Neural progenitor cell (in vitro differentiated cells): ENCODE results near the gene RASSF5. TPM values are rescaled to one million over a fixed set of nuclear protein-coding genes. Genes with fewer than 3 reads are reported as not detected.
"Not testable (repeated sequence)": the region's sequence is repeated elsewhere in the genome, so short reads cannot be mapped to it uniquely, and the experiment has no call there.

Experiments
- DNase-seq: peaks from one replicate; pipeline ENCODE4 v3.0.0-alpha.2; 2016; ENCODE audit warnings: low spot score
- H2AFZ ChIP-seq: fragments of 200-600 bp; sonication (generic); replicated peaks from 2 replicates; pipeline ENCODE4 v1.6.1; 2016; ENCODE audit warnings: antibody characterized with exemption
- H3F3A ChIP-seq: fragments of 200-600 bp; sonication (generic); 2 replicates; pipeline ENCODE4 v1.6.1; 2016; ENCODE audit warnings: antibody characterized with exemption, low read depth
- H3K27ac ChIP-seq: fragments of 200-600 bp; sonication (generic); 2 replicates; pipeline ENCODE4 v1.5.1; 2016; ENCODE audit warnings: mild to moderate bottlenecking
- H3K27me3 ChIP-seq: fragments of 200-600 bp; sonication (generic); 2 replicates; pipeline ENCODE4 v1.6.1; 2016; ENCODE audit warnings: mild to moderate bottlenecking, moderate library complexity
- H3K36me3 ChIP-seq: fragments of 200-600 bp; sonication (generic); 2 replicates; pipeline ENCODE4 v1.5.1; 2016
- H3K4me1 ChIP-seq: fragments of 200-600 bp; sonication (generic); 2 replicates; pipeline ENCODE4 v1.6.1; 2016; ENCODE audit warnings: mixed run types
- H3K4me2 ChIP-seq: fragments of 200-600 bp; sonication (generic); 2 replicates; pipeline ENCODE4 v1.6.1; 2016
- H3K4me3 ChIP-seq: fragments of 200-600 bp; sonication (generic); 2 replicates; pipeline ENCODE4 v1.5.1; 2016
- H3K79me2 ChIP-seq: fragments of 200-600 bp; sonication (generic); 2 replicates; pipeline ENCODE4 v1.6.1; 2016; ENCODE audit warnings: low read depth
- H3K9ac ChIP-seq: fragments of 200-600 bp; sonication (generic); 2 replicates; pipeline ENCODE4 v1.6.1; 2016
- H3K9me3 ChIP-seq: fragments of 200-600 bp; sonication (generic); 2 replicates; pipeline ENCODE4 v1.5.1; 2016; ENCODE audit warnings: low read depth
- H4K20me1 ChIP-seq: fragments of 200-600 bp; sonication (generic); 2 replicates; pipeline ENCODE4 v1.6.1; 2016; ENCODE audit warnings: low read depth
- H3K27ac Mint-ChIP-seq: 3 replicates; pipeline ENCODE4 v1.8.0; 2021; ENCODE audit warnings: mixed read lengths
- H3K27me3 Mint-ChIP-seq: 2 replicates; pipeline ENCODE4 v1.8.0; 2022; ENCODE audit warnings: low read depth, mild to moderate bottlenecking, inconsistent platforms, moderate library complexity, mixed read lengths; ENCODE audit not compliant: insufficient read depth
- H3K36me3 Mint-ChIP-seq: 3 replicates; pipeline ENCODE4 v1.8.0; 2021; ENCODE audit warnings: mixed read lengths
- H3K4me1 Mint-ChIP-seq: 3 replicates; pipeline ENCODE4 v1.8.0; 2021; ENCODE audit warnings: mixed read lengths
- H3K4me3 Mint-ChIP-seq: 3 replicates; pipeline ENCODE4 v1.8.0; 2021; ENCODE audit warnings: mild to moderate bottlenecking, moderate library complexity, mixed read lengths
- H3K9me3 Mint-ChIP-seq: 3 replicates; pipeline ENCODE4 v1.8.0; 2020; ENCODE audit warnings: mixed read lengths
- EZH2 ChIP-seq: fragments of 200-600 bp; sonication (generic); IDR thresholded peaks from 2 replicates; pipeline ENCODE4 v1.6.1; 2017; ENCODE audit warnings: antibody characterized with exemption, mild to moderate bottlenecking, moderate library complexity
- EZH2phosphoT487 ChIP-seq: fragments of 200-600 bp; sonication (generic); IDR thresholded peaks from 2 replicates; pipeline ENCODE4 v1.6.1; 2017; ENCODE audit warnings: antibody characterized with exemption
- total RNA-seq: library from RNA; depleted of rRNA; stranded (reverse); fragments of >200 nt; gene quantifications from 2 replicates; pipeline ENCODE4 v1.2.3, GENCODE V29; 2015; ENCODE audit warnings: low replicate concordance
- TF ChIP-seq, protein P1 (sequence below): fragments of 200-600 bp; sonication (generic); IDR thresholded peaks from 2 replicates; pipeline ENCODE4 v1.5.1; 2017; ENCODE audit warnings: antibody characterized with exemption, mild to moderate bottlenecking

The RASSF5 gene
- total RNA-seq, 1 donor from 2014 or later: 0.43 TPM

DNA sequence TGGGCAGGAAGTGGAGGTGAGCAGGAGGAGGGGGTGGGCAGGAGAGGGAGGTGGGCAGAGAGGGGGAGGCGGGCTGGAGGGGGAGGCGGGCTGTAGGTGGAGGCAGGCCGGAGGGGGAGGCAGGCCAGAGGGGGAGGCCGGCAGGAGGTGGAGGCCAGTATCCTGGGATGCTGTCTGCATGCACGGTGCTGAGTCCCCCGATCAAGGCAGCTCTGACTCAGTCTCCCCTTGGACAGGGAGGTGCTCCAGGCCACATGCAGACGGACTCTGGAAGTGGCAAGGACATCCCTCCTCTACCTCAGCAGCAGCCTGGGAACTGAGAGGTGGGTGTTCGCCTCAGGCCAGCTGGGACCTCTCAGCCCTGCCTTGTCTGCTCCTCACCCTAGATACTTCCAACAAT, 27.1 kb upstream of the RASSF5 start:
- H3K27ac Mint-ChIP-seq: no peak overlapping the region
- H3K4me2 ChIP-seq: no peak overlapping the region

DNA sequence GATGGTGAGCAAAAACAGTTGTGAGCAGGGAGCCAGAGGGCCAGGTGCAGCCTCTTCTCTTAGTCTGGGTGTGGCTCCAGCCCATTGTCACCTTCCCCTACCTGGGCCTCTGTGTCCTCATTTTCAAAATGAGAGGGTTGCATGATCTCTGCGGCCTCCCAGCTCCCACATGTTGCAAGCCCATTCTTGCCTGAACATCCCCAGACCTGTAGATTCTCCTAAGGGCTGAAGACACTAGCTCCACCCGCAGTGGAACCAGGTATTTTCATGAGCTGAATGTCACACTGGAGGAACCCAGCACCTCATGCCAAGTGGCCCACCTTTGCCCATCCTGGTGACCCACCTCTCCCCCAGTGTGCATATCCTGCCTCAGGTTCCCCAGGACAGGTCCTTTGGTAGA, 24.7 kb upstream of the RASSF5 start:
- Histone ChIP-seq H4K20me1 (no peaks in the 10 kb centered on the region), H3K4me2 (no peak overlapping the region), H3F3A (no peaks in the 10 kb centered on the region), H3K4me1 (no peaks in the 10 kb centered on the region), H3K9ac (no peak overlapping the region), H3K4me3 (no peak overlapping the region), H3K27me3 (no peaks in the 10 kb centered on the region), H3K36me3 (no peaks in the 10 kb centered on the region), H3K79me2 (no peaks in the 10 kb centered on the region), H3K27ac (no peak overlapping the region), H2AFZ (no peak overlapping the region), H3K9me3 (no peaks in the 10 kb centered on the region)
- H3K36me3 Mint-ChIP-seq: peaks cover 3% of the 10 kb centered on the region
- no peak overlapping the region for H3K4me3 Mint-ChIP-seq
- H3K9me3 Mint-ChIP-seq: no peaks in the 10 kb centered on the region
- no peak for TF ChIP-seq EZH2phosphoT487
- TF ChIP-seq EZH2: no peak
- TF ChIP-seq, protein P1, sequence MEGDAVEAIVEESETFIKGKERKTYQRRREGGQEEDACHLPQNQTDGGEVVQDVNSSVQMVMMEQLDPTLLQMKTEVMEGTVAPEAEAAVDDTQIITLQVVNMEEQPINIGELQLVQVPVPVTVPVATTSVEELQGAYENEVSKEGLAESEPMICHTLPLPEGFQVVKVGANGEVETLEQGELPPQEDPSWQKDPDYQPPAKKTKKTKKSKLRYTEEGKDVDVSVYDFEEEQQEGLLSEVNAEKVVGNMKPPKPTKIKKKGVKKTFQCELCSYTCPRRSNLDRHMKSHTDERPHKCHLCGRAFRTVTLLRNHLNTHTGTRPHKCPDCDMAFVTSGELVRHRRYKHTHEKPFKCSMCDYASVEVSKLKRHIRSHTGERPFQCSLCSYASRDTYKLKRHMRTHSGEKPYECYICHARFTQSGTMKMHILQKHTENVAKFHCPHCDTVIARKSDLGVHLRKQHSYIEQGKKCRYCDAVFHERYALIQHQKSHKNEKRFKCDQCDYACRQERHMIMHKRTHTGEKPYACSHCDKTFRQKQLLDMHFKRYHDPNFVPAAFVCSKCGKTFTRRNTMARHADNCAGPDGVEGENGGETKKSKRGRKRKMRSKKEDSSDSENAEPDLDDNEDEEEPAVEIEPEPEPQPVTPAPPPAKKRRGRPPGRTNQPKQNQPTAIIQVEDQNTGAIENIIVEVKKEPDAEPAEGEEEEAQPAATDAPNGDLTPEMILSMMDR: no peak
- DNase-seq: no peak
- peaks cover 2% of the 10 kb centered on the region for H3K27me3 Mint-ChIP-seq
- H3K4me1 Mint-ChIP-seq: peaks cover 3% of the 10 kb centered on the region
- H3K27ac Mint-ChIP-seq: no peak overlapping the region

More for the DNA sequence above, 27.1 kb upstream of the RASSF5 start:
- Histone ChIP-seq H3K4me1 (no peaks in the 10 kb centered on the region), H3F3A (no peaks in the 10 kb centered on the region), H3K27ac (no peak overlapping the region), H3K9ac (no peak overlapping the region), H3K79me2 (no peaks in the 10 kb centered on the region), H3K36me3 (no peaks in the 10 kb centered on the region), H2AFZ (no peak overlapping the region), H3K27me3 (no peaks in the 10 kb centered on the region), H3K4me3 (no peak overlapping the region), H4K20me1 (no peaks in the 10 kb centered on the region), H3K9me3 (no peaks in the 10 kb centered on the region)
- H3K27me3 Mint-ChIP-seq: peaks cover 2% of the 10 kb centered on the region
- no peaks in the 10 kb centered on the region for H3K9me3 Mint-ChIP-seq
- TF ChIP-seq, protein P1: no peak
- no peak for TF ChIP-seq EZH2
- no peak overlapping the region for H3K4me3 Mint-ChIP-seq
- peaks cover 3% of the 10 kb centered on the region for H3K4me1 Mint-ChIP-seq
- DNase-seq: no peak
- peaks cover 10% of the 10 kb centered on the region for H3K36me3 Mint-ChIP-seq

DNA sequence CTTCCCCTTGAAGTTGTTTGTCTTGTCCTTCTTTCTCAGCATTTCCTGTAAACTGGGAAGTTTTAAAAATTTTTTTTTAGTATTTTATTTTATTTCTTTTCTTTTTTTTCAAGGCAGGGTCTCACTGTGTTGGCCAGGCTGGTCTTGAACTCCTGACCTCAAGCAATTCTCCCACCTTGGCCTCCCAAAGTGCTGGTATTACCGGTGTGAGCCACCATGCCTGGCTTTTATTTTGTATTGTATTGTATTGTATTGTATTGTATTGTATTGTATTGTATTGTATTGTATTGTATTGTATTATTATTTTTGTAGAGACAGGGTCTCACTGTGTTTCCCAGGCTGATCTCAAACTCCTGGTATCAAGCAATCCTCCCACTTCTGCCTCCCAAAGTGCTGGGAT, 23.5 kb upstream of the RASSF5 start:
- H3K79me2 ChIP-seq, H3K9me3 ChIP-seq, H4K20me1 ChIP-seq, H3K4me3 Mint-ChIP-seq, H3K4me3 ChIP-seq, H3K27ac Mint-ChIP-seq, DNase-seq, H3K27ac ChIP-seq, H3K4me1 ChIP-seq, H3K9ac ChIP-seq, H3K27me3 ChIP-seq, H3K4me2 ChIP-seq, H3K4me1 Mint-ChIP-seq, H3K9me3 Mint-ChIP-seq, H3F3A ChIP-seq, H3K36me3 ChIP-seq, H2AFZ ChIP-seq, H3K36me3 Mint-ChIP-seq, H3K27me3 Mint-ChIP-seq: not testable (repeated sequence)

DNA sequence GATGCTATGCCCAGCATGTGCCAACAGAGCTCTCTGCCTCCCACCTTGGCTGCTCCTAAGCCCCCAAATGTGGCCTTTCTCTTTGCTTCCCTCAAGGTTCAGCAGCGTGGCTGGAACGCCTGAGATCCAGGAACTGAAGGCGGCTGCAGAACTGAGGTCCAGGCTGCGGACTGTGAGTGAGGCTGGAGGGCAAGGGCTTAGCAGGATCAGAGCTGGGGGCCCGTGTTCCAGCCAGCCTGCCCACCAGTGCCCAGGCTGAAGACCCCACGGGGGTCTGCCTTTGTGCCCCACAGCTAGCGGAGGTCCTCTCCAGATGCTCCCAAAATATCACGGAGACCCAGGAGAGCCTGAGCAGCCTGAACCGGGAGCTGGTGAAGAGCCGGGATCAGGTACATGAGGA, 22.4 kb upstream of the RASSF5 start:
- no peak overlapping the region for H2AFZ ChIP-seq
- TF ChIP-seq, protein P1: no peak
- TF ChIP-seq EZH2phosphoT487: no peak
- no peak for TF ChIP-seq EZH2
- no peaks in the 10 kb centered on the region for H3K9me3 ChIP-seq
- DNase-seq: no peak
- H3K27ac ChIP-seq: no peak overlapping the region
- Mint-ChIP-seq H3K36me3 (no peaks in the 10 kb centered on the region), H3K4me1 (no peaks in the 10 kb centered on the region), H3K9me3 (no peaks in the 10 kb centered on the region), H3K27ac (no peak overlapping the region), H3K27me3 (peaks cover 2% of the 10 kb centered on the region), H3K4me3 (no peak overlapping the region)
- H3K4me1 ChIP-seq: no peaks in the 10 kb centered on the region
- no peak overlapping the region for H3K4me3 ChIP-seq
- no peaks in the 10 kb centered on the region for H4K20me1 ChIP-seq
- H3K27me3 ChIP-seq: no peaks in the 10 kb centered on the region
- H3K36me3 ChIP-seq: no peaks in the 10 kb centered on the region
- no peak overlapping the region for H3K4me2 ChIP-seq
- peaks cover 4% of the 10 kb centered on the region for H3F3A ChIP-seq
- no peak overlapping the region for H3K9ac ChIP-seq
- no peaks in the 10 kb centered on the region for H3K79me2 ChIP-seq
